Measurements from ENCODE around the gene DERL3.

- TF ChIP-seq, protein P1, sequence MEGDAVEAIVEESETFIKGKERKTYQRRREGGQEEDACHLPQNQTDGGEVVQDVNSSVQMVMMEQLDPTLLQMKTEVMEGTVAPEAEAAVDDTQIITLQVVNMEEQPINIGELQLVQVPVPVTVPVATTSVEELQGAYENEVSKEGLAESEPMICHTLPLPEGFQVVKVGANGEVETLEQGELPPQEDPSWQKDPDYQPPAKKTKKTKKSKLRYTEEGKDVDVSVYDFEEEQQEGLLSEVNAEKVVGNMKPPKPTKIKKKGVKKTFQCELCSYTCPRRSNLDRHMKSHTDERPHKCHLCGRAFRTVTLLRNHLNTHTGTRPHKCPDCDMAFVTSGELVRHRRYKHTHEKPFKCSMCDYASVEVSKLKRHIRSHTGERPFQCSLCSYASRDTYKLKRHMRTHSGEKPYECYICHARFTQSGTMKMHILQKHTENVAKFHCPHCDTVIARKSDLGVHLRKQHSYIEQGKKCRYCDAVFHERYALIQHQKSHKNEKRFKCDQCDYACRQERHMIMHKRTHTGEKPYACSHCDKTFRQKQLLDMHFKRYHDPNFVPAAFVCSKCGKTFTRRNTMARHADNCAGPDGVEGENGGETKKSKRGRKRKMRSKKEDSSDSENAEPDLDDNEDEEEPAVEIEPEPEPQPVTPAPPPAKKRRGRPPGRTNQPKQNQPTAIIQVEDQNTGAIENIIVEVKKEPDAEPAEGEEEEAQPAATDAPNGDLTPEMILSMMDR (IDR thresholded peaks at IDR 0.05; ENCODE audit: low read length) = no peak
- no peak for TF ChIP-seq EZH2 (IDR thresholded peaks at IDR 0.05; ENCODE audit: borderline replicate concordance, low read length)
These were observed 14.1 kb downstream of the DERL3 start for GRCh38 chr22:23824476-23825245.
